GM12878 (cell line): ENCODE measurements around the gene DNAH8. TPM values are rescaled to one million over a fixed set of nuclear protein-coding genes. Genes with fewer than 3 reads are reported as not detected.

Experiments
- ATAC-seq: fragments of 200-7000 bp; cut with Tn5 transposase; 3 replicates; pipeline ENCODE4 v1.9.1; 2020; ENCODE audit warnings: mild to moderate bottlenecking, moderate library complexity
- BruUV-seq: library from RNA; stranded (reverse); fragments of 400-500 nt; replicated peaks from 2 replicates; lab custom pipeline; 2021; lab: Mats Ljungman, UMichigan
- CTCF ChIA-PET: fragments of 300-600 bp; sonication (Branson Sonifier 250); formaldehyde crosslinking; extraction: SDS; loops from one replicate; lab custom pipeline; 2021; ENCODE audit warnings: inconsistent platforms; lab: Yijun Ruan, JAX
- POLR2A ChIA-PET: fragments of 350-600 bp; formaldehyde crosslinking; extraction: SDS; loops from one replicate; lab custom pipeline; 2021; ENCODE audit warnings: inconsistent platforms; lab: Charles Lee
- RAD21 ChIA-PET: fragments of 300-600 bp; sonication (Branson Sonifier 250); formaldehyde crosslinking; loops from one replicate; lab custom pipeline; 2023; ENCODE audit warnings: antibody characterized with exemption; ENCODE audit not compliant: unreplicated experiment; lab: Charles Lee
- SMC1A ChIA-PET: fragments of 300-600 bp; sonication (Branson Sonifier 250); formaldehyde crosslinking; loops from one replicate; lab custom pipeline; 2023; ENCODE audit not compliant: unreplicated experiment, uncharacterized antibody; lab: Charles Lee
- DNase-seq: peaks from one replicate; pipeline ENCODE4 v3.0.0-alpha.2; 2011; ENCODE audit warnings: low read depth, low spot score
- FAIRE-seq: peaks from 3 replicates; lab custom pipeline; 2011; peaks lifted over from hg19 to GRCh38; lab: Jason Lieb, UNC
- H2AFZ ChIP-seq: 2 replicates; pipeline ENCODE4 v1.6.0; 2011; ENCODE audit warnings: low read depth, low read length, control low read depth; ENCODE audit not compliant: control insufficient read depth
- H3K27ac ChIP-seq: 2 replicates; pipeline ENCODE4 v1.5.1; 2011; ENCODE audit warnings: control low read depth; ENCODE audit not compliant: control insufficient read depth, insufficient read depth
- H3K27me3 ChIP-seq, 2 experiments: replicated peaks in 1 of 2; 2 replicates each; pipeline versions ENCODE4 v1.6.0 to v1.6.1; 2011; ENCODE audit warnings: low read length in 1 of 2; ENCODE audit not compliant: control insufficient read depth in 2 of 2, insufficient read depth in 2 of 2
- H3K36me3 ChIP-seq, 2 experiments: 2 replicates each; pipeline ENCODE4 v1.5.1; 2011; ENCODE audit warnings: low read length in 1 of 2; ENCODE audit not compliant: control insufficient read depth in 2 of 2, insufficient read depth in 2 of 2
- H3K4me1 ChIP-seq: 2 replicates; pipeline ENCODE4 v1.6.1; 2011; ENCODE audit warnings: mild to moderate bottlenecking, low read length, moderate library complexity, mixed read lengths; ENCODE audit not compliant: control insufficient read depth, insufficient read depth
- H3K4me2 ChIP-seq: 2 replicates; pipeline ENCODE4 v1.6.0; 2011; ENCODE audit warnings: control low read depth; ENCODE audit not compliant: control insufficient read depth, insufficient read depth
- H3K4me3 ChIP-seq: fragments of 200-600 bp; sonication (generic); 2 replicates; pipeline ENCODE4 v1.5.1; 2016
- H3K79me2 ChIP-seq: 2 replicates; pipeline ENCODE4 v1.6.0; 2011; ENCODE audit warnings: low read length; ENCODE audit not compliant: control insufficient read depth, insufficient read depth
- H3K9ac ChIP-seq: 2 replicates; pipeline ENCODE4 v1.8.0; 2011; ENCODE audit warnings: low read length, control low read depth, mixed read lengths; ENCODE audit not compliant: control insufficient read depth, insufficient read depth
- H3K9me3 ChIP-seq: replicated peaks from 3 replicates; pipeline ENCODE4 v1.5.1; 2011; ENCODE audit warnings: mild to moderate bottlenecking, low read length; ENCODE audit not compliant: control insufficient read depth, insufficient read depth
- H4K20me1 ChIP-seq: 2 replicates; pipeline ENCODE4 v1.6.0; 2011; ENCODE audit not compliant: control insufficient read depth, insufficient read depth
- ASH2L ChIP-seq: fragments of 300-600, 200-600 bp; sonication (generic); IDR thresholded peaks from 2 replicates; pipeline ENCODE4 v1.6.1; 2017; ENCODE audit warnings: low read depth, mild to moderate bottlenecking, borderline replicate concordance
- CBFB ChIP-seq: IDR thresholded peaks from 2 replicates; pipeline ENCODE4 v1.6.1; 2016; ENCODE audit warnings: antibody characterized with exemption, low read depth
- CREM ChIP-seq: IDR thresholded peaks from 2 replicates; pipeline ENCODE4 v1.6.1; 2014; ENCODE audit warnings: antibody characterized with exemption, low read depth
- E2F4 ChIP-seq: IDR thresholded peaks from 2 replicates; pipeline ENCODE4 v1.6.1; 2012; ENCODE audit warnings: low read depth, low read length, improper control_type of control experiment
- ELK1 ChIP-seq: IDR thresholded peaks from 2 replicates; pipeline ENCODE4 v1.6.1; 2012; ENCODE audit warnings: low read depth, low read length, improper control_type of control experiment
- ETV6 ChIP-seq, 2 experiments: fragments of 450-650 bp in 1 of 2; IDR thresholded peaks in 1 of 2; conservative IDR thresholded peaks in 1 of 2; 2 replicates each; pipeline ENCODE4 v1.6.1; 2014; ENCODE audit warnings: antibody characterized with exemption in 1 of 2, borderline replicate concordance in 1 of 2, low read depth in 1 of 2, mild to moderate bottlenecking in 1 of 2, moderate library complexity in 1 of 2
- GATAD2B ChIP-seq: fragments of 450-650 bp; conservative IDR thresholded peaks from 2 replicates; pipeline ENCODE4 v1.6.1; 2017; ENCODE audit warnings: low read depth, mild to moderate bottlenecking, moderate library complexity
- KLF5 ChIP-seq: fragments of 450-650 bp; IDR thresholded peaks from 2 replicates; pipeline ENCODE4 v1.6.1; 2014; ENCODE audit warnings: mild to moderate bottlenecking; ENCODE audit not compliant: partially characterized antibody
- MEF2A ChIP-seq: IDR thresholded peaks from 2 replicates; pipeline ENCODE4 v1.6.1; 2011; ENCODE audit warnings: low read depth, mild to moderate bottlenecking, low read length, moderate library complexity; ENCODE audit not compliant: insufficient read depth
- MTA3 ChIP-seq: IDR thresholded peaks from 2 replicates; pipeline ENCODE4 v1.6.1; 2012; ENCODE audit warnings: low read length, inconsistent platforms, borderline replicate concordance
- NFYB ChIP-seq: IDR thresholded peaks from 2 replicates; pipeline ENCODE4 v1.6.1; 2011; ENCODE audit warnings: low read depth, mild to moderate bottlenecking, low read length, improper control_type of control experiment, moderate library complexity; ENCODE audit not compliant: insufficient read depth
- NR2C1 ChIP-seq: fragments of 450-650 bp; IDR thresholded peaks from 2 replicates; pipeline ENCODE4 v1.6.1; 2017; ENCODE audit warnings: antibody characterized with exemption, mild to moderate bottlenecking, moderate library complexity
- POU2F2 ChIP-seq: IDR thresholded peaks from 3 replicates; pipeline ENCODE4 v1.6.1; 2011; ENCODE audit warnings: low read depth, mild to moderate bottlenecking, low read length, borderline replicate concordance
- RB1 ChIP-seq: fragments of 450-650 bp; formaldehyde crosslinking; IDR thresholded peaks from 2 replicates; pipeline ENCODE4 v1.6.1; 2017; ENCODE audit warnings: mild to moderate bottlenecking, borderline replicate concordance
- RCOR1 ChIP-seq: conservative IDR thresholded peaks from 2 replicates; pipeline ENCODE4 v1.6.1; 2012; ENCODE audit warnings: low read depth, low read length, improper control_type of control experiment
- SIX5 ChIP-seq: IDR thresholded peaks from 2 replicates; pipeline ENCODE4 v1.6.1; 2011; ENCODE audit warnings: mild to moderate bottlenecking, low read depth, low read length, moderate library complexity; ENCODE audit not compliant: severe bottlenecking
- STAT1 ChIP-seq: fragments of 450-650 bp; conservative IDR thresholded peaks from 2 replicates; pipeline ENCODE4 v1.6.1; 2014; ENCODE audit warnings: antibody characterized with exemption, mild to moderate bottlenecking
- TAF1 ChIP-seq: IDR thresholded peaks from 2 replicates; pipeline ENCODE4 v1.6.1; 2011; ENCODE audit warnings: mild to moderate bottlenecking, low read depth, low read length, borderline replicate concordance
- ZBED1 ChIP-seq: IDR thresholded peaks from 2 replicates; pipeline ENCODE4 v1.6.1; 2016; ENCODE audit warnings: borderline replicate concordance
- ZNF217 ChIP-seq: fragments of 450-650 bp; IDR thresholded peaks from 2 replicates; pipeline ENCODE4 v1.6.1; 2017; ENCODE audit warnings: antibody characterized with exemption, mild to moderate bottlenecking
- WGBS: methylation state at CpG from one replicate; pipeline ENCODE4 v1.1.6; 2016; ENCODE audit warnings: low lambda C conversion rate; ENCODE audit not compliant: insufficient replicate concordance, insufficient coverage; ENCODE audit errors: missing lambda C conversion rate; 5-methylcytosine and 5-hydroxymethylcytosine counted together
- in situ Hi-C: fragments of 300-500 bp; cut with MboI; formaldehyde crosslinking; loops from 9 replicates; pipeline ENCODE4 v1.14.3; 2018; ENCODE audit warnings: mixed read lengths
- intact Hi-C: fragments of 100-400 bp; cut with micrococcal nuclease; formaldehyde crosslinking; loops from one replicate; pipeline ENCODE4 v1.14.2; 2022; ENCODE audit not compliant: unreplicated experiment
- polyA plus RNA-seq, 11 experiments: library from polyadenylated mRNA; depleted of rRNA in 4 of 11; unstranded in 6 of 11; stranded (reverse) in 5 of 11; fragments of >200 nt; fragmentation: Nextera tagmentation in 4 of 11; fragmentation: Illumina TruSeq in 1 of 11; extraction: Ambion mirVana in 4 of 11; extraction: Trizol in 1 of 11; gene quantifications; 1 replicate in 1 of 11; 2 replicates in 10 of 11; pipeline versions ENCODE4 v1.2.1 to v1.2.3, GENCODE V29; 2011 to 2016; ENCODE audit warnings: inconsistent platforms in 2 of 11, missing spikeins in 2 of 11, low read depth in 1 of 11
- total RNA-seq, 4 experiments: library from RNA; depleted of rRNA in 3 of 4; stranded (reverse); fragments of >200 nt in 3 of 4; fragmentation: Illumina TruSeq in 1 of 4; extraction: Trizol in 1 of 4; gene quantifications; 2 replicates each; pipeline versions ENCODE4 v1.2.1 to v1.2.3, GENCODE V29; 2013 to 2021

The DNAH8 gene
- total and polyA plus RNA-seq, 10 of the 15 experiments (the other 5 are each of a cell fraction or from before 2014, with no cell fraction given), result 0.02 to 0.34 (median 0.10) TPM; not detected in 3

- no peak for TF ChIP-seq ZBED1
- TF ChIP-seq MTA3, result no peak
- no peak for TF ChIP-seq GATAD2B
Observed at GRCh38 chr6:38976051-38976450, 260.9 kb downstream of the DNAH8 start (continued).

GRCh38 chr6:38976801-38977500 lies 261.8 kb downstream of the DNAH8 start:
- H3K27me3 ChIP-seq, result no peaks in the 10 kb centered on the region; a peak in 2 of 4 replicates
- WGBS, result 50% methylated on average over 6 of the region's 6 CpGs
- H3K4me2 ChIP-seq, result no peak overlapping the region
- FAIRE-seq (no peak), ATAC-seq (no peak), DNase-seq (no peak)
- no peak overlapping the region for H3K4me3 ChIP-seq
- no peaks in the 10 kb centered on the region for H3K79me2 ChIP-seq
- POLR2A ChIA-PET, result no interaction called here
- no peaks in the 10 kb centered on the region for H3K4me1 ChIP-seq
- H3K9me3 ChIP-seq, result no peaks in the 10 kb centered on the region
- H3K36me3 ChIP-seq, result no peaks in the 10 kb centered on the region
- no peak overlapping the region for H2AFZ ChIP-seq
- CTCF ChIA-PET, result no interaction called here
- H3K27ac ChIP-seq, result no peak overlapping the region
- SMC1A ChIA-PET, result interaction anchor here (0.5 kb wide), 1 partner anchor 116 kb away, joined by 4 read pairs; no protein-coding TSS in a partner anchor
- RAD21 ChIA-PET, result no interaction called here
- H4K20me1 ChIP-seq, result no peaks in the 10 kb centered on the region
- in situ Hi-C loops, result no loop called here
- intact Hi-C loops, result no loop called here
- H3K9ac ChIP-seq, result no peak overlapping the region
- no TSS peak for BruUV-seq
- TF ChIP-seq MEF2A (no peak), ETV6 (conservative IDR thresholded peaks at IDR 0.05 in 1 of 2, IDR thresholded peaks at IDR 0.05 in 1 of 2; ENCODE audit: borderline replicate concordance in 1 of 2, low read depth in 1 of 2) (no peak), CBFB (no peak), ASH2L (no peak), ELK1 (no peak), STAT1 (no peak), NFYB (no peak), SIX5 (no peak), NR2C1 (no peak), RB1 (no peak), TAF1 (no peak), MTA3 (no peak), RCOR1 (no peak), E2F4 (no peak), POU2F2 (no peak), CREM (no peak), KLF5 (no peak), ZNF217 (no peak)
